Naive thymus-derived CD4-positive, alpha-beta T cell (primary cell): ENCODE results near the gene MEI1. TPM values are rescaled to one million over a fixed set of nuclear protein-coding genes. Genes with fewer than 3 reads are reported as not detected.
"Not testable (repeated sequence)": the region's sequence is repeated elsewhere in the genome, so short reads cannot be mapped to it uniquely, and the experiment has no call there.

Experiments used
- ATAC-seq: fragments of 150-1000 bp; cut with Tn5 transposase; 2 replicates; pipeline ENCODE4 v1.10.0; 2021; ENCODE audit warnings: mild to moderate bottlenecking, moderate library complexity
- CTCF ChIA-PET: fragments of 350-600 bp; sonication (Branson Sonifier 250); formaldehyde crosslinking; loops from one replicate; lab custom pipeline; 2021; ENCODE audit warnings: antibody characterized with exemption; lab: Charles Lee
- POLR2A ChIA-PET: fragments of 350-600 bp; sonication (Branson Sonifier 250); formaldehyde crosslinking; loops from one replicate; lab custom pipeline; 2021; ENCODE audit warnings: antibody characterized with exemption, inconsistent platforms; lab: Charles Lee
- DNase-seq, 9 donors: peaks; one replicate each; pipeline versions ENCODE4 v3.0.0 to v3.0.0-alpha.2; 2020 to 2022; ENCODE audit warnings: mixed read lengths in 1 of 9
- H3K27ac ChIP-seq: one replicate; pipeline ENCODE4 v1.7.0; 2013; ENCODE audit warnings: mild to moderate bottlenecking, low read depth, low read length, moderate library complexity
- H3K27me3 ChIP-seq, 2 donors: one replicate each; pipeline ENCODE4 v1.7.0; 2013; ENCODE audit warnings: low read length in 2 of 2, mild to moderate bottlenecking in 2 of 2, moderate library complexity in 2 of 2; ENCODE audit not compliant: control insufficient read depth in 2 of 2, insufficient read depth in 2 of 2
- H3K36me3 ChIP-seq, 3 experiments: 1 replicate in 2 of 3; 2 replicates in 1 of 3; pipeline ENCODE4 v1.7.0; 2013; ENCODE audit warnings: low read length in 3 of 3, mild to moderate bottlenecking in 3 of 3, moderate library complexity in 1 of 3; ENCODE audit not compliant: insufficient read depth in 3 of 3, control insufficient read depth in 2 of 3
- H3K4me1 ChIP-seq, 2 donors: one replicate each; pipeline ENCODE4 v1.7.0; 2013; ENCODE audit warnings: low read length in 2 of 2, mild to moderate bottlenecking in 2 of 2, moderate library complexity in 1 of 2; ENCODE audit not compliant: control insufficient read depth in 2 of 2, insufficient read depth in 2 of 2
- H3K4me3 ChIP-seq: 2 replicates; pipeline ENCODE4 v1.7.0; 2013; ENCODE audit warnings: mild to moderate bottlenecking, low read length
- H3K9me3 ChIP-seq, 3 experiments: 1 replicate in 2 of 3; 2 replicates in 1 of 3; pipeline ENCODE4 v1.7.0; 2013; ENCODE audit warnings: low read length in 3 of 3; ENCODE audit not compliant: control insufficient read depth in 2 of 3
- H3K27ac Mint-ChIP-seq, 9 donors: one replicate each; pipeline ENCODE4 v1.8.0; 2020 to 2022; ENCODE audit warnings: mixed read lengths in 9 of 9, mild to moderate bottlenecking in 8 of 9, moderate library complexity in 5 of 9, inconsistent platforms in 2 of 9
- H3K27me3 Mint-ChIP-seq, 5 donors: one replicate each; pipeline ENCODE4 v1.8.0; 2021 to 2022; ENCODE audit warnings: mixed read lengths in 5 of 5, mild to moderate bottlenecking in 1 of 5
- H3K36me3 Mint-ChIP-seq, 5 donors: one replicate each; pipeline ENCODE4 v1.8.0; 2020 to 2022; ENCODE audit warnings: mixed read lengths in 5 of 5, mild to moderate bottlenecking in 3 of 5, inconsistent platforms in 1 of 5
- H3K4me1 Mint-ChIP-seq, 7 donors: one replicate each; pipeline ENCODE4 v1.8.0; 2020 to 2022; ENCODE audit warnings: mixed read lengths in 7 of 7, mild to moderate bottlenecking in 3 of 7, inconsistent platforms in 1 of 7
- H3K4me3 Mint-ChIP-seq, 10 donors: one replicate each; pipeline ENCODE4 v1.8.0; 2020 to 2022; ENCODE audit warnings: mild to moderate bottlenecking in 10 of 10, mixed read lengths in 10 of 10, moderate library complexity in 6 of 10, inconsistent platforms in 2 of 10
- H3K9me3 Mint-ChIP-seq, 11 donors: one replicate each; pipeline ENCODE4 v1.8.0; 2020 to 2022; ENCODE audit warnings: mixed read lengths in 11 of 11, mild to moderate bottlenecking in 4 of 11, inconsistent platforms in 1 of 11, moderate library complexity in 1 of 11
- intact Hi-C, 2 donors: fragments of 100-400 bp; cut with micrococcal nuclease; formaldehyde crosslinking; loops; one replicate each; pipeline ENCODE4 v1.15.1; 2023
- polyA plus RNA-seq, 2 donors: library from polyadenylated mRNA; unstranded; fragments of 300-500 nt; fragmentation: Illumina TruSeq; gene quantifications; one replicate each; pipeline ENCODE4 v1.2.3, GENCODE V29; 2021
- total RNA-seq, 6 experiments: library from RNA in 5 of 6; stranded (reverse) in 5 of 6; gene quantifications; 1 replicate in 5 of 6; 2 replicates in 1 of 6; pipeline ENCODE4 v1.2.3 and lab custom pipeline; 2021 to 2026

The MEI1 gene
- total and polyA plus RNA-seq, 7 experiments from 2014 or later: 40.4 to 112 (median 64.7) TPM

- POLR2A ChIA-PET, H3K36me3 ChIP-seq, H3K4me3 Mint-ChIP-seq, H3K27ac ChIP-seq, H3K9me3 ChIP-seq, DNase-seq, H3K4me1 ChIP-seq, H3K4me3 ChIP-seq, H3K27me3 ChIP-seq, H3K9me3 Mint-ChIP-seq, H3K4me1 Mint-ChIP-seq, H3K27ac Mint-ChIP-seq, ATAC-seq, intact Hi-C loops, H3K36me3 Mint-ChIP-seq: not testable (repeated sequence)
- peaks cover 0 to 14% (median 0%) of the 10 kb centered on the region in 5 donors for H3K27me3 Mint-ChIP-seq
- CTCF ChIA-PET: interaction anchor here (0.6 kb wide), 1 partner anchor 28 kb away, joined by 7 read pairs; no protein-coding TSS in a partner anchor
Measured at GRCh38 chr22:41733241-41733640, 33.9 kb downstream of the MEI1 start.

- ATAC-seq: no peak
- ChIA-PET POLR2A (interaction anchor here (0.6 to 1.0 kb wide), 4 partner anchors 115 to 1087 kb away, joined by 3 to 5 read pairs (median 4); no protein-coding TSS in a partner anchor), CTCF (interaction anchor here (0.7 to 1.0 kb wide), 2 partner anchors 73 to 217 kb away, joined by 3 read pairs; no protein-coding TSS in a partner anchor)
Measured at GRCh38 chr22:41739576-41739975, 40.3 kb downstream of the MEI1 start.

GRCh38 chr22:41742918-41743317 lies 43.6 kb downstream of the MEI1 start:
- no peak for DNase-seq
- Histone ChIP-seq H3K27me3 (no peaks in the 10 kb centered on the region), H3K4me3 (no peak overlapping the region), H3K4me1 (no peaks in the 10 kb centered on the region), H3K27ac (no peak overlapping the region), H3K9me3 (no peaks in the 10 kb centered on the region), H3K36me3 (no peaks in the 10 kb centered on the region)
- no peak overlapping the region for H3K27ac Mint-ChIP-seq
- H3K4me3 Mint-ChIP-seq: no peak overlapping the region
- H3K36me3 Mint-ChIP-seq: no peaks in the 10 kb centered on the region
- no peak for ATAC-seq
- H3K4me1 Mint-ChIP-seq: peaks cover 0 to 10% (median 5%) of the 10 kb centered on the region in 7 donors
- intact Hi-C loops: no loop called here
- ChIA-PET CTCF (interaction anchor here (1.1 kb wide), 1 partner anchor 198 kb away, joined by 5 read pairs; no protein-coding TSS in a partner anchor), POLR2A (interaction anchor here (0.5 to 0.7 kb wide), 2 partner anchors 72 to 396 kb away, joined by 3 read pairs; no protein-coding TSS in a partner anchor)
- H3K9me3 Mint-ChIP-seq: no peaks in the 10 kb centered on the region
- peaks cover 0 to 47% (median 0%) of the 10 kb centered on the region in 5 donors for H3K27me3 Mint-ChIP-seq

More at GRCh38 chr22:41739576-41739975, 40.3 kb downstream of the MEI1 start:
- H3K27ac Mint-ChIP-seq: no peak overlapping the region
- Histone ChIP-seq H3K36me3 (no peaks in the 10 kb centered on the region), H3K9me3 (no peaks in the 10 kb centered on the region), H3K4me1 (no peaks in the 10 kb centered on the region), H3K4me3 (no peak overlapping the region), H3K27me3 (no peaks in the 10 kb centered on the region), H3K27ac (no peak overlapping the region)
- intact Hi-C loops: no loop called here
- peaks cover 0 to 29% (median 0%) of the 10 kb centered on the region in 5 donors for H3K27me3 Mint-ChIP-seq
- no peak for DNase-seq
- no peak overlapping the region for H3K4me3 Mint-ChIP-seq
- H3K36me3 Mint-ChIP-seq: no peaks in the 10 kb centered on the region
- no peaks in the 10 kb centered on the region for H3K9me3 Mint-ChIP-seq
- peaks cover 0 to 5% (median 2%) of the 10 kb centered on the region in 7 donors for H3K4me1 Mint-ChIP-seq

- Histone ChIP-seq H3K36me3 (no peaks in the 10 kb centered on the region), H3K4me1 (no peaks in the 10 kb centered on the region), H3K9me3 (no peaks in the 10 kb centered on the region), H3K4me3 (no peak overlapping the region), H3K27ac (no peak overlapping the region), H3K27me3 (no peaks in the 10 kb centered on the region)
- Mint-ChIP-seq H3K4me3 (no peak overlapping the region), H3K27ac (no peak overlapping the region), H3K4me1 (peaks cover 0 to 6% (median 0%) of the 10 kb centered on the region in 7 donors), H3K36me3 (no peaks in the 10 kb centered on the region), H3K9me3 (no peaks in the 10 kb centered on the region), H3K27me3 (peaks cover 0 to 53% (median 0%) of the 10 kb centered on the region in 5 donors)
- ChIA-PET CTCF (interaction anchor here (0.7 to 5.1 kb wide), 21 partner anchors 22 to 204 kb away, joined by 3 to 41 read pairs (median 4); partner anchors contain the start of genes CCDC134, CENPM and MEI1), POLR2A (interaction anchor here (0.5 to 1.7 kb wide), 4 partner anchors 14 to 195 kb away, joined by 3 to 11 read pairs (median 7); no protein-coding TSS in a partner anchor)
- intact Hi-C loops: loop anchor here (1.0 kb wide), 5 partner anchors 35 to 195 kb away; partner anchors contain the start of gene CCDC134 (in 1 of the 2)
- no peak for ATAC-seq
- DNase-seq: no peak
Measured at GRCh38 chr22:41745968-41746367, 46.7 kb downstream of the MEI1 start.

- peak; percentile 23 to 65 (median 52) for DNase-seq
- no peaks in the 10 kb centered on the region for H3K4me1 ChIP-seq
- H3K4me3 ChIP-seq: no peak overlapping the region
- POLR2A ChIA-PET: interaction anchor here (0.8 to 2.6 kb wide), 8 partner anchors 13 to 194 kb away, joined by 3 to 19 read pairs (median 4); partner anchors contain the start of genes CCDC134 and SREBF2
- no peaks in the 10 kb centered on the region for H3K9me3 Mint-ChIP-seq
- H3K27me3 Mint-ChIP-seq: peaks cover 0 to 48% (median 0%) of the 10 kb centered on the region in 5 donors
- peak; percentile 92 for ATAC-seq
- peaks cover 0 to 6% (median 0%) of the 10 kb centered on the region in 7 donors for H3K4me1 Mint-ChIP-seq
- peak overlapping the region in 2 of 9 donors; percentile 2 to 36 for H3K27ac Mint-ChIP-seq
- no peaks in the 10 kb centered on the region for H3K9me3 ChIP-seq
- no peak overlapping the region for H3K4me3 Mint-ChIP-seq
- H3K27ac ChIP-seq: no peak overlapping the region
- H3K36me3 ChIP-seq: no peaks in the 10 kb centered on the region
- H3K27me3 ChIP-seq: no peaks in the 10 kb centered on the region
- CTCF ChIA-PET: interaction anchor here (0.6 to 5.1 kb wide), 26 partner anchors 21 to 697 kb away, joined by 3 to 41 read pairs (median 4); partner anchors contain the start of genes CCDC134, CENPM and MEI1
- H3K36me3 Mint-ChIP-seq: no peaks in the 10 kb centered on the region
- intact Hi-C loops: loop anchor here (1.0 kb wide), 5 partner anchors 35 to 195 kb away; partner anchors contain the start of gene CCDC134 (in 1 of the 2)
Measured at GRCh38 chr22:41746567-41747400, 47.5 kb downstream of the MEI1 start.

- H3K36me3 Mint-ChIP-seq: no peaks in the 10 kb centered on the region
- peaks cover 0 to 13% (median 0%) of the 10 kb centered on the region in 5 donors for H3K27me3 Mint-ChIP-seq
- H3K27me3 ChIP-seq: no peaks in the 10 kb centered on the region
- no peak overlapping the region for H3K4me3 ChIP-seq
- CTCF ChIA-PET: no interaction called here
- POLR2A ChIA-PET: no interaction called here
- intact Hi-C loops: no loop called here
- ATAC-seq: no peak
- H3K27ac Mint-ChIP-seq: no peak overlapping the region
- no peaks in the 10 kb centered on the region for H3K36me3 ChIP-seq
- no peaks in the 10 kb centered on the region for H3K9me3 ChIP-seq
- no peaks in the 10 kb centered on the region for H3K9me3 Mint-ChIP-seq
- H3K4me3 Mint-ChIP-seq: no peak overlapping the region
- no peak overlapping the region for H3K27ac ChIP-seq
- no peak for DNase-seq
- H3K4me1 ChIP-seq: no peaks in the 10 kb centered on the region
- H3K4me1 Mint-ChIP-seq: no peaks in the 10 kb centered on the region
Measured at GRCh38 chr22:41752011-41752970, 53.0 kb downstream of the MEI1 start.
